GM23338 (cell line): ENCODE data around the gene SMC5. TPM values are rescaled to one million over a fixed set of nuclear protein-coding genes. Genes with fewer than 3 reads are reported as not detected.

ENCODE experiments used
- ATAC-seq: fragments of 200-7000 bp; cut with Tn5 transposase; 3 replicates; pipeline ENCODE4 v1.9.1; 2020
- DNase-seq: peaks from one replicate; pipeline ENCODE4 v3.0.0-alpha.2; 2015; ENCODE audit warnings: low spot score
- H2AFZ ChIP-seq: fragments of 200-600 bp; sonication (generic); 2 replicates; pipeline ENCODE4 v1.8.0; 2016; ENCODE audit warnings: antibody characterized with exemption, mild to moderate bottlenecking, moderate library complexity
- H3F3A ChIP-seq: fragments of 200-600 bp; sonication (generic); replicated peaks from 2 replicates; pipeline ENCODE4 v1.8.0; 2017; ENCODE audit warnings: antibody characterized with exemption, mixed run types, low read depth
- H3K27ac ChIP-seq: fragments of 200-600 bp; sonication (generic); 2 replicates; pipeline ENCODE4 v1.6.1; 2016; ENCODE audit warnings: low read depth
- H3K27me3 ChIP-seq: fragments of 200-600 bp; sonication (generic); 2 replicates; pipeline ENCODE4 v1.8.0; 2016; ENCODE audit warnings: mild to moderate bottlenecking, mixed run types, moderate library complexity; ENCODE audit not compliant: insufficient read depth
- H3K36me3 ChIP-seq: fragments of 200-600 bp; sonication (generic); 2 replicates; pipeline ENCODE4 v1.8.0; 2016; ENCODE audit warnings: mild to moderate bottlenecking; ENCODE audit not compliant: insufficient read depth
- H3K4me1 ChIP-seq: fragments of 200-600 bp; sonication (generic); 2 replicates; pipeline ENCODE4 v1.8.0; 2016; ENCODE audit warnings: mild to moderate bottlenecking, moderate library complexity; ENCODE audit not compliant: insufficient read depth
- H3K4me2 ChIP-seq: fragments of 200-600 bp; sonication (generic); 2 replicates; pipeline ENCODE4 v1.7.1; 2017; ENCODE audit warnings: mixed run types
- H3K4me3 ChIP-seq: fragments of 200-600 bp; sonication (generic); 2 replicates; pipeline ENCODE4 v1.6.1; 2016; ENCODE audit warnings: mixed run types
- H3K79me2 ChIP-seq: fragments of 200-600 bp; sonication (generic); replicated peaks from 2 replicates; pipeline ENCODE4 v1.8.0; 2017; ENCODE audit warnings: mild to moderate bottlenecking; ENCODE audit not compliant: insufficient read depth
- H3K9me2 ChIP-seq: fragments of 200-600 bp; sonication (generic); 2 replicates; pipeline ENCODE4 v1.8.0; 2017; ENCODE audit not compliant: insufficient read depth
- H4K20me1 ChIP-seq: fragments of 200-600 bp; sonication (generic); replicated peaks from 2 replicates; pipeline ENCODE4 v1.8.0; 2017; ENCODE audit warnings: mild to moderate bottlenecking; ENCODE audit not compliant: insufficient read depth
- H3K27ac Mint-ChIP-seq: 2 replicates; pipeline ENCODE4 v1.8.0; 2020; ENCODE audit warnings: inconsistent platforms, mild to moderate bottlenecking, moderate library complexity, mixed read lengths
- H3K27me3 Mint-ChIP-seq: 3 replicates; pipeline ENCODE4 v1.8.0; 2022; ENCODE audit warnings: low read depth, mild to moderate bottlenecking, moderate library complexity, mixed read lengths, inconsistent platforms; ENCODE audit not compliant: insufficient read depth, poor library complexity
- H3K36me3 Mint-ChIP-seq: 3 replicates; pipeline ENCODE4 v1.8.0; 2021; ENCODE audit warnings: low read depth, mild to moderate bottlenecking, inconsistent platforms, moderate library complexity, mixed read lengths
- H3K4me1 Mint-ChIP-seq: 3 replicates; pipeline ENCODE4 v1.8.0; 2020; ENCODE audit warnings: mild to moderate bottlenecking, inconsistent platforms, mixed read lengths
- H3K4me3 Mint-ChIP-seq: 3 replicates; pipeline ENCODE4 v1.8.0; 2021; ENCODE audit warnings: moderate library complexity, mild to moderate bottlenecking, inconsistent platforms, mixed read lengths
- H3K9me3 Mint-ChIP-seq: 3 replicates; pipeline ENCODE4 v1.8.0; 2020; ENCODE audit warnings: moderate library complexity, mild to moderate bottlenecking, inconsistent platforms, mixed read lengths
- CREB1 ChIP-seq: fragments of 250-450 bp; sonication (Bioruptor Pico); IDR thresholded peaks from 2 replicates; pipeline ENCODE4 v1.5.0; 2020; ENCODE audit warnings: low read depth, mild to moderate bottlenecking, moderate library complexity
- CTCF ChIP-seq, 2 experiments: fragments of 200-600 bp in 1 of 2; sonication (generic) in 1 of 2; conservative IDR thresholded peaks; 2 replicates each; pipeline versions ENCODE4 v1.5.1 to v1.6.1; 2016 to 2017; ENCODE audit warnings: antibody characterized with exemption in 2 of 2, low read depth in 2 of 2, mild to moderate bottlenecking in 2 of 2, moderate library complexity in 1 of 2
- ETS1 ChIP-seq: IDR thresholded peaks from 2 replicates; pipeline ENCODE4 v1.6.1; 2016; ENCODE audit warnings: antibody characterized with exemption
- EZH2 ChIP-seq: fragments of 200-600 bp; sonication (generic); IDR thresholded peaks from one replicate; pipeline ENCODE4 v1.8.0; 2017; ENCODE audit warnings: antibody characterized with exemption, mild to moderate bottlenecking, low read depth; ENCODE audit not compliant: unreplicated experiment
- EZH2phosphoT487 ChIP-seq: fragments of 200-600 bp; sonication (generic); IDR thresholded peaks from one replicate; pipeline ENCODE4 v1.8.1; 2018; ENCODE audit warnings: antibody characterized with exemption; ENCODE audit not compliant: unreplicated experiment
- JUNB ChIP-seq: IDR thresholded peaks from one replicate; pipeline ENCODE4 v1.6.1; 2016; ENCODE audit warnings: antibody characterized with exemption; ENCODE audit not compliant: unreplicated experiment
- NANOG ChIP-seq: IDR thresholded peaks from 2 replicates; pipeline ENCODE4 v1.6.1; 2016; ENCODE audit warnings: antibody characterized with exemption, borderline replicate concordance
- POLR2AphosphoS5 ChIP-seq: IDR thresholded peaks from 2 replicates; pipeline ENCODE4 v1.6.1; 2016; ENCODE audit warnings: antibody characterized with exemption, low read depth
- REST ChIP-seq: IDR thresholded peaks from one replicate; pipeline ENCODE4 v1.6.1; 2018; ENCODE audit warnings: antibody characterized with exemption; ENCODE audit not compliant: unreplicated experiment
- STAT1 ChIP-seq: IDR thresholded peaks from one replicate; pipeline ENCODE4 v1.6.1; 2016; ENCODE audit warnings: antibody characterized with exemption; ENCODE audit not compliant: unreplicated experiment
- ZNF114 ChIP-seq: fragments of 250-450 bp; sonication (Bioruptor Pico); IDR thresholded peaks from 2 replicates; pipeline ENCODE4 v1.5.0; 2020; ENCODE audit warnings: mild to moderate bottlenecking, moderate library complexity
- ZNF331 ChIP-seq: fragments of 250-450 bp; sonication (Bioruptor Pico); IDR thresholded peaks from 2 replicates; pipeline ENCODE4 v1.5.0; 2020; ENCODE audit warnings: low read depth, mild to moderate bottlenecking, moderate library complexity
- ZNF462 ChIP-seq: fragments of 250-450 bp; sonication (Bioruptor Pico); IDR thresholded peaks from 2 replicates; pipeline ENCODE4 v1.5.0; 2020; ENCODE audit warnings: mild to moderate bottlenecking, moderate library complexity
- polyA plus RNA-seq: library from polyadenylated mRNA; unstranded; fragments of >200 nt; fragmentation: Nextera tagmentation; extraction: Ambion mirVana; gene quantifications from 2 replicates; pipeline ENCODE4 v1.2.1, GENCODE V29; 2016
- total RNA-seq: library from RNA; depleted of rRNA; stranded (reverse); fragments of >200 nt; shearing (Covaris generic); gene quantifications from 2 replicates; pipeline ENCODE4 v1.2.3, GENCODE V29; 2014

Gene SMC5
- total and polyA plus RNA-seq, 2 experiments from 2014 or later = 27.9 to 29.0 TPM

GRCh38 chr9:70367305-70367930 is 108.6 kb downstream of the SMC5 start:
- Histone ChIP-seq H3K4me3 (no peak overlapping the region), H3K4me1 (no peaks in the 10 kb centered on the region), H3K27me3 (no peaks in the 10 kb centered on the region), H3K79me2 (no peaks in the 10 kb centered on the region), H3K27ac (no peak overlapping the region), H2AFZ (no peak overlapping the region), H3F3A (no peaks in the 10 kb centered on the region), H3K9me2 (no peaks in the 10 kb centered on the region), H3K4me2 (no peak overlapping the region), H3K36me3 (no peaks in the 10 kb centered on the region), H4K20me1 (no peaks in the 10 kb centered on the region)
- Mint-ChIP-seq H3K9me3 (no peaks in the 10 kb centered on the region), H3K36me3 (peaks cover 3% of the 10 kb centered on the region; the same call in 1 of the 3 replicates), H3K4me1 (no peaks in the 10 kb centered on the region), H3K4me3 (no peak overlapping the region), H3K27me3 (peaks cover 2% of the 10 kb centered on the region), H3K27ac (no peak overlapping the region)
- ATAC-seq (no peak), DNase-seq (no peak)
- TF ChIP-seq EZH2 (no peak), ZNF462 (no peak), ZNF114 (CRISPR knock-in tag) (no peak), POLR2AphosphoS5 (no peak), ZNF331 (CRISPR knock-in tag) (no peak), STAT1 (no peak), NANOG (no peak), ETS1 (no peak), REST (no peak), JUNB (no peak), CREB1 (CRISPR knock-in tag) (no peak), CTCF (conservative IDR thresholded peaks at IDR 0.05; ENCODE audit: low read depth in 2 of 2) (no peak), EZH2phosphoT487 (no peak)
